Erythroblast (primary cell): ENCODE measurements around the gene MACROD2.

Experiments
- GATA1 ChIP-seq: IDR thresholded peaks from 2 replicates; pipeline ENCODE4 v1.6.1; 2011; ENCODE audit warnings: low read depth, mild to moderate bottlenecking, control low read depth, low read length, moderate library complexity
- POLR2A ChIP-seq: IDR thresholded peaks from 2 replicates; pipeline ENCODE4 v1.6.1; 2011; ENCODE audit warnings: mild to moderate bottlenecking, low read length

- TF ChIP-seq POLR2A: no peak
- TF ChIP-seq GATA1: no peak
Observed at GRCh38 chr20:16043931-16044330, 2048.6 kb downstream of the MACROD2 start.
